GM19238 (cell line): ENCODE data around the gene DNALI1.
"Not testable (repeated sequence)": the region's sequence is repeated elsewhere in the genome, so short reads cannot be mapped to it uniquely, and the experiment has no call there.

Source experiments
- DNase-seq: peaks from one replicate; pipeline ENCODE4 v3.0.0; 2011; ENCODE audit warnings: low spot score; ENCODE audit not compliant: insufficient read length

Gene DNALI1

GRCh38 chr1:37556712-37557196 is at the start of gene DNALI1:
TSS of gene DNALI1 (plus strand) at chr1:37556940. CDS start at chr1:37556995, 55 bp downstream.
- no peak for DNase-seq

GRCh38 chr1:37509181-37509580 is 47.6 kb upstream of the DNALI1 start:
- no peak for DNase-seq

- DNase-seq, result peak; percentile 40
Observed at GRCh38 chr1:37513795-37514349, 42.9 kb upstream of the DNALI1 start.

- DNase-seq, result peak; percentile 92
Observed at GRCh38 chr1:37514350-37515184, 42.2 kb upstream of the DNALI1 start, which contains the start of gene MEAF6. TSS of gene MEAF6 (minus strand) at chr1:37514766. CDS start at chr1:37514746, 20 bp downstream.

- DNase-seq, result no peak
Observed at GRCh38 chr1:37515185-37516034, 41.3 kb upstream of the DNALI1 start.

GRCh38 chr1:37517569-37517968 is 39.2 kb upstream of the DNALI1 start:
- DNase-seq, result no peak

- not testable (repeated sequence) for DNase-seq
Observed at GRCh38 chr1:37518241-37518640, 38.5 kb upstream of the DNALI1 start.

- DNase-seq, result not testable (repeated sequence)
Observed at GRCh38 chr1:37518929-37519328, 37.8 kb upstream of the DNALI1 start.

GRCh38 chr1:37519613-37520012 is 37.1 kb upstream of the DNALI1 start:
- no peak for DNase-seq

- not testable (repeated sequence) for DNase-seq
Observed at GRCh38 chr1:37529888-37530287, 26.9 kb upstream of the DNALI1 start.

GRCh38 chr1:37532418-37533156 is 24.2 kb upstream of the DNALI1 start:
- DNase-seq, result not testable (repeated sequence)

GRCh38 chr1:37533317-37534093 is 23.2 kb upstream of the DNALI1 start:
- no peak for DNase-seq

GRCh38 chr1:37537378-37537777 is 19.4 kb upstream of the DNALI1 start:
- DNase-seq, result no peak

GRCh38 chr1:37539154-37539553 is 17.6 kb upstream of the DNALI1 start:
- DNase-seq, result not testable (repeated sequence)

- DNase-seq, result no peak
Observed at GRCh38 chr1:37540036-37540785, 16.5 kb upstream of the DNALI1 start.

GRCh38 chr1:37544530-37544929 is 12.2 kb upstream of the DNALI1 start:
- DNase-seq, result no peak

GRCh38 chr1:37545019-37545418 is 11.7 kb upstream of the DNALI1 start:
- no peak for DNase-seq

GRCh38 chr1:37549341-37549740 is 7.4 kb upstream of the DNALI1 start:
- no peak for DNase-seq

GRCh38 chr1:37553598-37553926 is 3.2 kb upstream of the DNALI1 start:
- DNase-seq, result no peak
